GM23338 (cell line): ENCODE results near the gene PPDPF. TPM values are rescaled to one million over a fixed set of nuclear protein-coding genes. Genes with fewer than 3 reads are reported as not detected.

Source experiments
- ATAC-seq: fragments of 200-7000 bp; cut with Tn5 transposase; 3 replicates; pipeline ENCODE4 v1.9.1; 2020
- DNase-seq: peaks from one replicate; pipeline ENCODE4 v3.0.0-alpha.2; 2015; ENCODE audit warnings: low spot score
- H2AFZ ChIP-seq: fragments of 200-600 bp; sonication (generic); 2 replicates; pipeline ENCODE4 v1.8.0; 2016; ENCODE audit warnings: antibody characterized with exemption, mild to moderate bottlenecking, moderate library complexity
- H3F3A ChIP-seq: fragments of 200-600 bp; sonication (generic); replicated peaks from 2 replicates; pipeline ENCODE4 v1.8.0; 2017; ENCODE audit warnings: antibody characterized with exemption, mixed run types, low read depth
- H3K27ac ChIP-seq: fragments of 200-600 bp; sonication (generic); 2 replicates; pipeline ENCODE4 v1.6.1; 2016; ENCODE audit warnings: low read depth
- H3K27me3 ChIP-seq: fragments of 200-600 bp; sonication (generic); 2 replicates; pipeline ENCODE4 v1.8.0; 2016; ENCODE audit warnings: mild to moderate bottlenecking, mixed run types, moderate library complexity; ENCODE audit not compliant: insufficient read depth
- H3K36me3 ChIP-seq: fragments of 200-600 bp; sonication (generic); 2 replicates; pipeline ENCODE4 v1.8.0; 2016; ENCODE audit warnings: mild to moderate bottlenecking; ENCODE audit not compliant: insufficient read depth
- H3K4me1 ChIP-seq: fragments of 200-600 bp; sonication (generic); 2 replicates; pipeline ENCODE4 v1.8.0; 2016; ENCODE audit warnings: mild to moderate bottlenecking, moderate library complexity; ENCODE audit not compliant: insufficient read depth
- H3K4me2 ChIP-seq: fragments of 200-600 bp; sonication (generic); 2 replicates; pipeline ENCODE4 v1.7.1; 2017; ENCODE audit warnings: mixed run types
- H3K4me3 ChIP-seq: fragments of 200-600 bp; sonication (generic); 2 replicates; pipeline ENCODE4 v1.6.1; 2016; ENCODE audit warnings: mixed run types
- H3K79me2 ChIP-seq: fragments of 200-600 bp; sonication (generic); replicated peaks from 2 replicates; pipeline ENCODE4 v1.8.0; 2017; ENCODE audit warnings: mild to moderate bottlenecking; ENCODE audit not compliant: insufficient read depth
- H3K9me2 ChIP-seq: fragments of 200-600 bp; sonication (generic); 2 replicates; pipeline ENCODE4 v1.8.0; 2017; ENCODE audit not compliant: insufficient read depth
- H4K20me1 ChIP-seq: fragments of 200-600 bp; sonication (generic); replicated peaks from 2 replicates; pipeline ENCODE4 v1.8.0; 2017; ENCODE audit warnings: mild to moderate bottlenecking; ENCODE audit not compliant: insufficient read depth
- H3K27ac Mint-ChIP-seq: 2 replicates; pipeline ENCODE4 v1.8.0; 2020; ENCODE audit warnings: inconsistent platforms, mild to moderate bottlenecking, moderate library complexity, mixed read lengths
- H3K27me3 Mint-ChIP-seq: 3 replicates; pipeline ENCODE4 v1.8.0; 2022; ENCODE audit warnings: low read depth, mild to moderate bottlenecking, moderate library complexity, mixed read lengths, inconsistent platforms; ENCODE audit not compliant: insufficient read depth, poor library complexity
- H3K36me3 Mint-ChIP-seq: 3 replicates; pipeline ENCODE4 v1.8.0; 2021; ENCODE audit warnings: low read depth, mild to moderate bottlenecking, inconsistent platforms, moderate library complexity, mixed read lengths
- H3K4me1 Mint-ChIP-seq: 3 replicates; pipeline ENCODE4 v1.8.0; 2020; ENCODE audit warnings: mild to moderate bottlenecking, inconsistent platforms, mixed read lengths
- H3K4me3 Mint-ChIP-seq: 3 replicates; pipeline ENCODE4 v1.8.0; 2021; ENCODE audit warnings: moderate library complexity, mild to moderate bottlenecking, inconsistent platforms, mixed read lengths
- H3K9me3 Mint-ChIP-seq: 3 replicates; pipeline ENCODE4 v1.8.0; 2020; ENCODE audit warnings: moderate library complexity, mild to moderate bottlenecking, inconsistent platforms, mixed read lengths
- CREB1 ChIP-seq: fragments of 250-450 bp; sonication (Bioruptor Pico); IDR thresholded peaks from 2 replicates; pipeline ENCODE4 v1.5.0; 2020; ENCODE audit warnings: low read depth, mild to moderate bottlenecking, moderate library complexity
- EZH2 ChIP-seq: fragments of 200-600 bp; sonication (generic); IDR thresholded peaks from one replicate; pipeline ENCODE4 v1.8.0; 2017; ENCODE audit warnings: antibody characterized with exemption, mild to moderate bottlenecking, low read depth; ENCODE audit not compliant: unreplicated experiment
- EZH2phosphoT487 ChIP-seq: fragments of 200-600 bp; sonication (generic); IDR thresholded peaks from one replicate; pipeline ENCODE4 v1.8.1; 2018; ENCODE audit warnings: antibody characterized with exemption; ENCODE audit not compliant: unreplicated experiment
- JUNB ChIP-seq: IDR thresholded peaks from one replicate; pipeline ENCODE4 v1.6.1; 2016; ENCODE audit warnings: antibody characterized with exemption; ENCODE audit not compliant: unreplicated experiment
- NANOG ChIP-seq: IDR thresholded peaks from 2 replicates; pipeline ENCODE4 v1.6.1; 2016; ENCODE audit warnings: antibody characterized with exemption, borderline replicate concordance
- POLR2AphosphoS5 ChIP-seq: IDR thresholded peaks from 2 replicates; pipeline ENCODE4 v1.6.1; 2016; ENCODE audit warnings: antibody characterized with exemption, low read depth
- STAT1 ChIP-seq: IDR thresholded peaks from one replicate; pipeline ENCODE4 v1.6.1; 2016; ENCODE audit warnings: antibody characterized with exemption; ENCODE audit not compliant: unreplicated experiment
- ZNF114 ChIP-seq: fragments of 250-450 bp; sonication (Bioruptor Pico); IDR thresholded peaks from 2 replicates; pipeline ENCODE4 v1.5.0; 2020; ENCODE audit warnings: mild to moderate bottlenecking, moderate library complexity
- polyA plus RNA-seq: library from polyadenylated mRNA; unstranded; fragments of >200 nt; fragmentation: Nextera tagmentation; extraction: Ambion mirVana; gene quantifications from 2 replicates; pipeline ENCODE4 v1.2.1, GENCODE V29; 2016
- total RNA-seq: library from RNA; depleted of rRNA; stranded (reverse); fragments of >200 nt; shearing (Covaris generic); gene quantifications from 2 replicates; pipeline ENCODE4 v1.2.3, GENCODE V29; 2014
- TF ChIP-seq, protein P1 (sequence below), 2 experiments: fragments of 200-600 bp in 1 of 2; sonication (generic) in 1 of 2; conservative IDR thresholded peaks; 2 replicates each; pipeline versions ENCODE4 v1.5.1 to v1.6.1; 2016 to 2017; ENCODE audit warnings: antibody characterized with exemption in 2 of 2, low read depth in 2 of 2, mild to moderate bottlenecking in 2 of 2, moderate library complexity in 1 of 2
- TF ChIP-seq, protein P2 (sequence below): IDR thresholded peaks from one replicate; pipeline ENCODE4 v1.6.1; 2018; ENCODE audit warnings: antibody characterized with exemption; ENCODE audit not compliant: unreplicated experiment
- TF ChIP-seq, protein P3 (sequence below): fragments of 250-450 bp; sonication (Bioruptor Pico); IDR thresholded peaks from 2 replicates; pipeline ENCODE4 v1.5.0; 2020; ENCODE audit warnings: mild to moderate bottlenecking, moderate library complexity

PPDPF gene
- total and polyA plus RNA-seq, 2 experiments from 2014 or later = 83.9 to 141 TPM

DNA sequence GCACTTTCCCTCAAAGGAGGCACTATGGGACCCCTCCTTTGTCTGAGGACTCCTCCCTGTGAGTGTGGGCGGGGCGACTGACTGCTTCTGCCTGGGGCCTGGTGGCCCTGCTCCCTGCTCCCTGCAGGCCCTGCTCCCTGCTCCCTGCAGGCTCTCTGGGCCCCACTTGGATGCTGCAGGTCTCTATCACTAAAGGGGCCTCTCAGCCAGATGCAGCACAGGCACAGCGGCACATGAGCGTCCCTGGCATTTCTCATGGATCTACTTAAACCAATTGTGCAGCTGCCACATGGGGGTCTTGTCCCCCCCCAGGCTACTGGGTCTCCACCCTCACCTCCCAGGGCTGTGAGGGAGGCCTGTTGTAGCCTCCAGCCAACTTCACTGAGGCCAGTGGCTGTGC, 29.5 kb upstream of the PPDPF start:
- no peaks in the 10 kb centered on the region for H3F3A ChIP-seq
- peaks cover 6% of the 10 kb centered on the region; the same call in 2 of the 3 replicates for H3K9me3 Mint-ChIP-seq
- H3K36me3 Mint-ChIP-seq = peaks cover 19% of the 10 kb centered on the region
- peaks cover 28% of the 10 kb centered on the region for H3K27me3 Mint-ChIP-seq
- no peaks in the 10 kb centered on the region for H3K79me2 ChIP-seq
- no peaks in the 10 kb centered on the region for H4K20me1 ChIP-seq
- no peak overlapping the region for H3K4me3 Mint-ChIP-seq
- H3K36me3 ChIP-seq = no peaks in the 10 kb centered on the region
- TF ChIP-seq ZNF114 (CRISPR knock-in tag) (no peak), EZH2 (no peak), EZH2phosphoT487 (no peak), NANOG (no peak), POLR2AphosphoS5 (no peak), JUNB (no peak), CREB1 (CRISPR knock-in tag) (no peak), STAT1 (no peak)
- TF ChIP-seq, protein P1, sequence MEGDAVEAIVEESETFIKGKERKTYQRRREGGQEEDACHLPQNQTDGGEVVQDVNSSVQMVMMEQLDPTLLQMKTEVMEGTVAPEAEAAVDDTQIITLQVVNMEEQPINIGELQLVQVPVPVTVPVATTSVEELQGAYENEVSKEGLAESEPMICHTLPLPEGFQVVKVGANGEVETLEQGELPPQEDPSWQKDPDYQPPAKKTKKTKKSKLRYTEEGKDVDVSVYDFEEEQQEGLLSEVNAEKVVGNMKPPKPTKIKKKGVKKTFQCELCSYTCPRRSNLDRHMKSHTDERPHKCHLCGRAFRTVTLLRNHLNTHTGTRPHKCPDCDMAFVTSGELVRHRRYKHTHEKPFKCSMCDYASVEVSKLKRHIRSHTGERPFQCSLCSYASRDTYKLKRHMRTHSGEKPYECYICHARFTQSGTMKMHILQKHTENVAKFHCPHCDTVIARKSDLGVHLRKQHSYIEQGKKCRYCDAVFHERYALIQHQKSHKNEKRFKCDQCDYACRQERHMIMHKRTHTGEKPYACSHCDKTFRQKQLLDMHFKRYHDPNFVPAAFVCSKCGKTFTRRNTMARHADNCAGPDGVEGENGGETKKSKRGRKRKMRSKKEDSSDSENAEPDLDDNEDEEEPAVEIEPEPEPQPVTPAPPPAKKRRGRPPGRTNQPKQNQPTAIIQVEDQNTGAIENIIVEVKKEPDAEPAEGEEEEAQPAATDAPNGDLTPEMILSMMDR (conservative IDR thresholded peaks at IDR 0.05; ENCODE audit: low read depth in 2 of 2) = no peak
- TF ChIP-seq, protein P2, sequence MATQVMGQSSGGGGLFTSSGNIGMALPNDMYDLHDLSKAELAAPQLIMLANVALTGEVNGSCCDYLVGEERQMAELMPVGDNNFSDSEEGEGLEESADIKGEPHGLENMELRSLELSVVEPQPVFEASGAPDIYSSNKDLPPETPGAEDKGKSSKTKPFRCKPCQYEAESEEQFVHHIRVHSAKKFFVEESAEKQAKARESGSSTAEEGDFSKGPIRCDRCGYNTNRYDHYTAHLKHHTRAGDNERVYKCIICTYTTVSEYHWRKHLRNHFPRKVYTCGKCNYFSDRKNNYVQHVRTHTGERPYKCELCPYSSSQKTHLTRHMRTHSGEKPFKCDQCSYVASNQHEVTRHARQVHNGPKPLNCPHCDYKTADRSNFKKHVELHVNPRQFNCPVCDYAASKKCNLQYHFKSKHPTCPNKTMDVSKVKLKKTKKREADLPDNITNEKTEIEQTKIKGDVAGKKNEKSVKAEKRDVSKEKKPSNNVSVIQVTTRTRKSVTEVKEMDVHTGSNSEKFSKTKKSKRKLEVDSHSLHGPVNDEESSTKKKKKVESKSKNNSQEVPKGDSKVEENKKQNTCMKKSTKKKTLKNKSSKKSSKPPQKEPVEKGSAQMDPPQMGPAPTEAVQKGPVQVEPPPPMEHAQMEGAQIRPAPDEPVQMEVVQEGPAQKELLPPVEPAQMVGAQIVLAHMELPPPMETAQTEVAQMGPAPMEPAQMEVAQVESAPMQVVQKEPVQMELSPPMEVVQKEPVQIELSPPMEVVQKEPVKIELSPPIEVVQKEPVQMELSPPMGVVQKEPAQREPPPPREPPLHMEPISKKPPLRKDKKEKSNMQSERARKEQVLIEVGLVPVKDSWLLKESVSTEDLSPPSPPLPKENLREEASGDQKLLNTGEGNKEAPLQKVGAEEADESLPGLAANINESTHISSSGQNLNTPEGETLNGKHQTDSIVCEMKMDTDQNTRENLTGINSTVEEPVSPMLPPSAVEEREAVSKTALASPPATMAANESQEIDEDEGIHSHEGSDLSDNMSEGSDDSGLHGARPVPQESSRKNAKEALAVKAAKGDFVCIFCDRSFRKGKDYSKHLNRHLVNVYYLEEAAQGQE = no peak
- TF ChIP-seq, protein P3, sequence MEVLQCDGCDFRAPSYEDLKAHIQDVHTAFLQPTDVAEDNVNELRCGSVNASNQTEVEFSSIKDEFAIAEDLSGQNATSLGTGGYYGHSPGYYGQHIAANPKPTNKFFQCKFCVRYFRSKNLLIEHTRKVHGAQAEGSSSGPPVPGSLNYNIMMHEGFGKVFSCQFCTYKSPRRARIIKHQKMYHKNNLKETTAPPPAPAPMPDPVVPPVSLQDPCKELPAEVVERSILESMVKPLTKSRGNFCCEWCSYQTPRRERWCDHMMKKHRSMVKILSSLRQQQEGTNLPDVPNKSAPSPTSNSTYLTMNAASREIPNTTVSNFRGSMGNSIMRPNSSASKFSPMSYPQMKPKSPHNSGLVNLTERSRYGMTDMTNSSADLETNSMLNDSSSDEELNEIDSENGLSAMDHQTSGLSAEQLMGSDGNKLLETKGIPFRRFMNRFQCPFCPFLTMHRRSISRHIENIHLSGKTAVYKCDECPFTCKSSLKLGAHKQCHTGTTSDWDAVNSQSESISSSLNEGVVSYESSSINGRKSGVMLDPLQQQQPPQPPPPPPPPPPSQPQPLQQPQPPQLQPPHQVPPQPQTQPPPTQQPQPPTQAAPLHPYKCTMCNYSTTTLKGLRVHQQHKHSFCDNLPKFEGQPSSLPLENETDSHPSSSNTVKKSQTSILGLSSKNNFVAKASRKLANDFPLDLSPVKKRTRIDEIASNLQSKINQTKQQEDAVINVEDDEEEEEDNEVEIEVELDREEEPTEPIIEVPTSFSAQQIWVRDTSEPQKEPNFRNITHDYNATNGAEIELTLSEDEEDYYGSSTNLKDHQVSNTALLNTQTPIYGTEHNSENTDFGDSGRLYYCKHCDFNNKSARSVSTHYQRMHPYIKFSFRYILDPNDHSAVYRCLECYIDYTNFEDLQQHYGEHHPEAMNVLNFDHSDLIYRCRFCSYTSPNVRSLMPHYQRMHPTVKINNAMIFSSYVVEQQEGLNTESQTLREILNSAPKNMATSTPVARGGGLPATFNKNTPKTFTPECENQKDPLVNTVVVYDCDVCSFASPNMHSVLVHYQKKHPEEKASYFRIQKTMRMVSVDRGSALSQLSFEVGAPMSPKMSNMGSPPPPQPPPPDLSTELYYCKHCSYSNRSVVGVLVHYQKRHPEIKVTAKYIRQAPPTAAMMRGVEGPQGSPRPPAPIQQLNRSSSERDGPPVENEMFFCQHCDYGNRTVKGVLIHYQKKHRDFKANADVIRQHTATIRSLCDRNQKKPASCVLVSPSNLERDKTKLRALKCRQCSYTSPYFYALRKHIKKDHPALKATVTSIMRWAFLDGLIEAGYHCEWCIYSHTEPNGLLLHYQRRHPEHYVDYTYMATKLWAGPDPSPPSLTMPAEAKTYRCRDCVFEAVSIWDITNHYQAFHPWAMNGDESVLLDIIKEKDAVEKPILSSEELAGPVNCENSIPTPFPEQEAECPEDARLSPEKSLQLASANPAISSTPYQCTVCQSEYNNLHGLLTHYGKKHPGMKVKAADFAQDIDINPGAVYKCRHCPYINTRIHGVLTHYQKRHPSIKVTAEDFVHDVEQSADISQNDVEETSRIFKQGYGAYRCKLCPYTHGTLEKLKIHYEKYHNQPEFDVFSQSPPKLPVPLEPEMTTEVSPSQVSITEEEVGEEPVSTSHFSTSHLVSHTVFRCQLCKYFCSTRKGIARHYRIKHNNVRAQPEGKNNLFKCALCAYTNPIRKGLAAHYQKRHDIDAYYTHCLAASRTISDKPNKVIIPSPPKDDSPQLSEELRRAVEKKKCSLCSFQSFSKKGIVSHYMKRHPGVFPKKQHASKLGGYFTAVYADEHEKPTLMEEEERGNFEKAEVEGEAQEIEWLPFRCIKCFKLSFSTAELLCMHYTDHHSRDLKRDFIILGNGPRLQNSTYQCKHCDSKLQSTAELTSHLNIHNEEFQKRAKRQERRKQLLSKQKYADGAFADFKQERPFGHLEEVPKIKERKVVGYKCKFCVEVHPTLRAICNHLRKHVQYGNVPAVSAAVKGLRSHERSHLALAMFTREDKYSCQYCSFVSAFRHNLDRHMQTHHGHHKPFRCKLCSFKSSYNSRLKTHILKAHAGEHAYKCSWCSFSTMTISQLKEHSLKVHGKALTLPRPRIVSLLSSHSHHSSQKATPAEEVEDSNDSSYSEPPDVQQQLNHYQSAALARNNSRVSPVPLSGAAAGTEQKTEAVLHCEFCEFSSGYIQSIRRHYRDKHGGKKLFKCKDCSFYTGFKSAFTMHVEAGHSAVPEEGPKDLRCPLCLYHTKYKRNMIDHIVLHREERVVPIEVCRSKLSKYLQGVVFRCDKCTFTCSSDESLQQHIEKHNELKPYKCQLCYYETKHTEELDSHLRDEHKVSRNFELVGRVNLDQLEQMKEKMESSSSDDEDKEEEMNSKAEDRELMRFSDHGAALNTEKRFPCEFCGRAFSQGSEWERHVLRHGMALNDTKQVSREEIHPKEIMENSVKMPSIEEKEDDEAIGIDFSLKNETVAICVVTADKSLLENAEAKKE = no peak
- 0 out of 2 replicates have a peak, but pooled peaks cover 5% of the 10 kb centered on the region for H3K9me2 ChIP-seq
- no peak overlapping the region for H3K4me2 ChIP-seq
- ATAC-seq (no peak), DNase-seq (no peak)
- no peaks in the 10 kb centered on the region; the same call in 1 of the 2 replicates for H3K4me1 ChIP-seq
- no peak overlapping the region for H3K4me3 ChIP-seq
- H3K4me1 Mint-ChIP-seq = peaks cover 3% of the 10 kb centered on the region; the same call in 2 of the 3 replicates
- no peak overlapping the region for H3K27ac ChIP-seq
- peaks cover 27% of the 10 kb centered on the region for H3K27me3 ChIP-seq
- no peak overlapping the region for H2AFZ ChIP-seq
- H3K27ac Mint-ChIP-seq = no peak overlapping the region
